Effector memory CD4-positive, alpha-beta T cell (primary cell): ENCODE data around the gene TTLL6.
"Not testable (repeated sequence)": the region's sequence is repeated elsewhere in the genome, so short reads cannot be mapped to it uniquely, and the experiment has no call there.

Source experiments
- DNase-seq, 3 donors: peaks; one replicate each; pipeline ENCODE4 v3.0.0-alpha.2; 2020
- H3K27ac ChIP-seq: 2 replicates; pipeline ENCODE4 v1.7.0; 2013; ENCODE audit warnings: mild to moderate bottlenecking, low read length, moderate library complexity; ENCODE audit not compliant: insufficient read depth, poor library complexity, severe bottlenecking
- H3K27me3 ChIP-seq: replicated peaks from 2 replicates; pipeline ENCODE4 v1.7.0; 2013; ENCODE audit warnings: mild to moderate bottlenecking, low read length; ENCODE audit not compliant: insufficient read depth, control insufficient read depth, poor library complexity, severe bottlenecking
- H3K36me3 ChIP-seq: 2 replicates; pipeline ENCODE4 v1.7.0; 2013; ENCODE audit warnings: mild to moderate bottlenecking, low read length, moderate library complexity; ENCODE audit not compliant: control insufficient read depth, insufficient read depth
- H3K4me1 ChIP-seq: 2 replicates; pipeline ENCODE4 v1.7.0; 2013; ENCODE audit warnings: low read length, mild to moderate bottlenecking; ENCODE audit not compliant: control insufficient read depth, insufficient read depth, poor library complexity, severe bottlenecking
- H3K4me3 ChIP-seq: 2 replicates; pipeline ENCODE4 v1.7.0; 2013; ENCODE audit warnings: low read length, low read depth, mild to moderate bottlenecking; ENCODE audit not compliant: insufficient read depth, poor library complexity, severe bottlenecking
- H3K9me3 ChIP-seq: 2 replicates; pipeline ENCODE4 v1.7.0; 2013; ENCODE audit warnings: mild to moderate bottlenecking, low read length, moderate library complexity; ENCODE audit not compliant: control insufficient read depth

The TTLL6 gene

GRCh38 chr17:48840441-48840840 lies 23.4 kb upstream of the TTLL6 start:
- H3K4me3 ChIP-seq, result no peak overlapping the region
- peaks cover 20% of the 10 kb centered on the region for H3K36me3 ChIP-seq
- H3K9me3 ChIP-seq, result no peaks in the 10 kb centered on the region
- no peak overlapping the region for H3K27ac ChIP-seq
- H3K4me1 ChIP-seq, result peaks cover 29% of the 10 kb centered on the region
- DNase-seq, result no peak
- H3K27me3 ChIP-seq, result no peaks in the 10 kb centered on the region

- not testable (repeated sequence) for H3K4me3 ChIP-seq, H3K36me3 ChIP-seq, H3K27me3 ChIP-seq, H3K9me3 ChIP-seq, DNase-seq
- peaks cover 31% of the 10 kb centered on the region for H3K4me1 ChIP-seq
- peak overlapping the region; percentile 37 for H3K27ac ChIP-seq
Observed at GRCh38 chr17:48837458-48837857, 20.4 kb upstream of the TTLL6 start.

- H3K27me3 ChIP-seq, result no peaks in the 10 kb centered on the region
- no peak overlapping the region for H3K27ac ChIP-seq
- no peaks in the 10 kb centered on the region for H3K9me3 ChIP-seq
- DNase-seq, result no peak
- no peak overlapping the region for H3K4me3 ChIP-seq
- peaks cover 34% of the 10 kb centered on the region for H3K4me1 ChIP-seq
- H3K36me3 ChIP-seq, result no peaks in the 10 kb centered on the region
Observed at GRCh38 chr17:48835971-48836370, 18.9 kb upstream of the TTLL6 start.

DNA sequence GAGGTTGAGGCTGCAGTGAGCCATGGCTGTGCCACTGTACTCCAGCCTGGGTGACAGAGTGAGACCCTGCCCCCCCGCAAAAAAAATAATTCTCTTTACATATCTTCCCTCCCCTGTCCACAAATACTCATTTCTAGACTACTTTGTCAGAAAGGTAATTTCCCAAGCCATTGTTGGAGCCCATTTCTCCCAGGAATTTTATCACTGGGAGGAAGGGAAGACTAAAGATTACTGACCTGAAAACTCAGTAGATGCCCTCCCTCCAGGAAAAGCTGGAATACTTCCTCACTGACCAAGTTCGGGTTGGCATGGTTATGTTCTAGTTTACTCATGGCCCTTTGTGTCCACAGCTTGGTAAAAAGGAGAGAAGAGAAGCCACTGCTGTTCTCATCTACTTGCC lies 17.9 kb upstream of the TTLL6 start:
- H3K27ac ChIP-seq, result no peak overlapping the region
- DNase-seq, result no peak
- H3K4me1 ChIP-seq, result peaks cover 27% of the 10 kb centered on the region
- H3K27me3 ChIP-seq, result no peaks in the 10 kb centered on the region
- no peaks in the 10 kb centered on the region for H3K36me3 ChIP-seq
- no peak overlapping the region for H3K4me3 ChIP-seq
- no peaks in the 10 kb centered on the region for H3K9me3 ChIP-seq

- DNase-seq, result no peak
- Histone ChIP-seq H3K4me1 (peaks cover 17% of the 10 kb centered on the region), H3K4me3 (peak overlapping the region; percentile 89), H3K9me3 (no peaks in the 10 kb centered on the region), H3K27me3 (no peaks in the 10 kb centered on the region), H3K27ac (peak overlapping the region; percentile 93), H3K36me3 (no peaks in the 10 kb centered on the region)
Observed at GRCh38 chr17:48831549-48831883, 14.5 kb upstream of the TTLL6 start.

- H3K36me3 ChIP-seq, result no peaks in the 10 kb centered on the region
- peaks cover 12% of the 10 kb centered on the region for H3K4me1 ChIP-seq
- peak within 1 kb of the TSS; percentile 93 for H3K27ac ChIP-seq
- no peaks in the 10 kb centered on the region for H3K9me3 ChIP-seq
- DNase-seq, result peak; percentile 78 to 86 (median 82)
- peak within 1 kb of the TSS; percentile 89 for H3K4me3 ChIP-seq
- H3K27me3 ChIP-seq, result no peaks in the 10 kb centered on the region
Observed at GRCh38 chr17:48830840-48831548, 14.0 kb upstream of the TTLL6 start, which contains the start of gene CALCOCO2. TSS of gene CALCOCO2 (plus strand) at chr17:48831035. CDS start at chr17:48841708, 10,673 bp downstream.

DNA sequence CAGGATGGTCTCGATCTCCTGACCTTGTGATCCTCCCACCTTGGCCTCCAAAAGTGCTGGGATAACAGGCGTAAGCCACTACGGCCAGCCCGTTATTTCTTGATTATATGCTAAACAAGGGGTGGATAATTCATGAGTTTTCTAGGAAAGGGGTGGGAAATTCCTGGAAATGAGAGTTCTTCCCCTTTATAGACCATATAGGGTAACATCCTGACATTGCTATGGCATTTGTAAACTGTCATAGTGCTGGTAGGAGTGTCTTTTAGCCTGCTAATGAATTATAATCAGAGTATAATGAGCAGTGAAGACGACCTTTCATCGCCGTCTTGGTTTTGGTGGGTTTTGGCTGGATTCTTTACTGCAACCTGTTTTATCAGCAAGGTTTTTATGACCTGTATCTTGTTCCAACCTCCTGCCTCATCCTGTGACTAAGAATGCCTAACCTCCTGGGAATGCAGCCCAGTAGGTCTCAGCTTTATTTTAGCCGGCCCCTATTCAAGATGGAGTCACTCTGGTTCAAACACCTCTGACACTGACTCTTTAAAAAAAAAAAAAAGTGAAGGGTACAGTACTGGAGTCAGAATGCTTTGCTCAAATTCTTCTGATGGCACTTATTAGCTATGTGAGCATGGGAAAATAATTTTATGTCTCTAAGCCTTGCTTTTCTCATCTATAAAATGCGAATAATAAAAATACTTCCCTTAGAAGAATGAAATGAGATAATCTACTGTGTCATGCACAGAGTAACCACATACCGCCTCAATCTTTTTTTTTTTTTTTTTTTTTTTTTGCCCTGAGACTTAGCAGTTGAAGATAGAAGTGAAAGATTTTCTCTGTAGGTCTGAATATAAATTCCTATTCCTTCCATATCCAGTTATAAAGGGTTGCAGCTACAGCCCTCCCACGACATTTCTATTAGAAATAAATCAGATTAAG lies 8.7 kb upstream of the TTLL6 start:
- H3K27me3 ChIP-seq, result no peaks in the 10 kb centered on the region
- no peaks in the 10 kb centered on the region for H3K9me3 ChIP-seq
- H3K4me1 ChIP-seq, result no peaks in the 10 kb centered on the region
- H3K36me3 ChIP-seq, result no peaks in the 10 kb centered on the region
- no peak overlapping the region for H3K4me3 ChIP-seq
- H3K27ac ChIP-seq, result no peak overlapping the region
- no peak for DNase-seq

- not testable (repeated sequence) for H3K27ac ChIP-seq, H3K27me3 ChIP-seq, DNase-seq, H3K36me3 ChIP-seq, H3K9me3 ChIP-seq, H3K4me3 ChIP-seq
- peaks cover 16% of the 10 kb centered on the region for H3K4me1 ChIP-seq
Observed at GRCh38 chr17:48820936-48821335, 3.9 kb upstream of the TTLL6 start.

DNA sequence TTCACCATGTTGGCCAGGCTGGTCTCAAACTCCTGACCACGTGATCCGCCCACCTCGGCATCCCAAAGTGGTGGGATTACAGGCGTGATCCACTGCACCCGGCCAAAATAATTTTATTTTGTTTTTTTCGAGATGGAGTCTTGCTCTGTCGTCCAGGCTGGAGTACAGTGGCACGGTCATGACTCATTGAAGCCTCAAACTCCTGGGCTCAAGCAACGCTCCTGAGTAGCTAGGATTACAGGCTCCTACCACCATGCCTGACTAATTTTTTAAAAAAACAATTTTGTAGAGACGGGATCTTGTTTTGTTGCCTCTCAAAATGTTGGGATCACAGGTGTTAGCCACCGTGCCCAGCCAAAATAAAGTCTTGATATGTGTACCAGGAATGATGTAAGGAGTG lies 2.4 kb upstream of the TTLL6 start:
- no peaks in the 10 kb centered on the region for H3K36me3 ChIP-seq
- no peaks in the 10 kb centered on the region for H3K9me3 ChIP-seq
- no peak overlapping the region for H3K27ac ChIP-seq
- no peak for DNase-seq
- H3K27me3 ChIP-seq, result peaks cover 5% of the 10 kb centered on the region
- no peak overlapping the region for H3K4me3 ChIP-seq
- H3K4me1 ChIP-seq, result peaks cover 16% of the 10 kb centered on the region

- Histone ChIP-seq H3K27ac (no peak overlapping the region), H3K4me3 (no peak overlapping the region), H3K4me1 (peaks cover 16% of the 10 kb centered on the region), H3K9me3 (no peaks in the 10 kb centered on the region), H3K36me3 (no peaks in the 10 kb centered on the region), H3K27me3 (peaks cover 5% of the 10 kb centered on the region)
- no peak for DNase-seq
Observed at GRCh38 chr17:48818361-48818841, 1.4 kb upstream of the TTLL6 start.
